LoVo (cell line): ENCODE data around the gene PXK.
A peak's percentile ranks its signal among the peaks of the same experiment; 100 is the strongest.
"Not testable (repeated sequence)": the region's sequence is repeated elsewhere in the genome, so short reads cannot be mapped to it uniquely, and the experiment has no call there.

Experiments used
- DNase-seq: peaks from one replicate; pipeline ENCODE4 v3.0.0-alpha.2; 2016; ENCODE audit warnings: low spot score

Gene PXK

GRCh38 chr3:58419780-58420507 is 87.3 kb downstream of the PXK start:
- DNase-seq, result no peak

GRCh38 chr3:58421004-58421403 is 88.3 kb downstream of the PXK start:
- no peak for DNase-seq

GRCh38 chr3:58422756-58423325 is 90.1 kb downstream of the PXK start:
- no peak for DNase-seq

- DNase-seq, result no peak
Measured at GRCh38 chr3:58424613-58425012, 91.9 kb downstream of the PXK start.

GRCh38 chr3:58425782-58426181 is 93.1 kb downstream of the PXK start:
- DNase-seq, result no peak

- no peak for DNase-seq
Measured at GRCh38 chr3:58427661-58428361, 95.1 kb downstream of the PXK start.

- no peak for DNase-seq
Measured at GRCh38 chr3:58429657-58430056, 97.0 kb downstream of the PXK start.

GRCh38 chr3:58432905-58433304 is 100.2 kb downstream of the PXK start:
- DNase-seq, result no peak

GRCh38 chr3:58433400-58434167 is 100.9 kb downstream of the PXK start, which contains the start of gene PDHB:
PDHB (minus strand) TSS chr3:58433832; CDS start chr3:58433809, 23 bp downstream.
- DNase-seq, result peak; percentile 88

- DNase-seq, result no peak
Measured at GRCh38 chr3:58434168-58434504, 101.4 kb downstream of the PXK start.

GRCh38 chr3:58434511-58434910 is 101.8 kb downstream of the PXK start:
- no peak for DNase-seq

- no peak for DNase-seq
Measured at GRCh38 chr3:58434990-58435389, 102.3 kb downstream of the PXK start.

- not testable (repeated sequence) for DNase-seq
Measured at GRCh38 chr3:58437276-58437675, 104.6 kb downstream of the PXK start.

GRCh38 chr3:58440996-58441355 is 108.3 kb downstream of the PXK start:
- DNase-seq, result not testable (repeated sequence)

- DNase-seq, result no peak
Measured at GRCh38 chr3:58441514-58442450, 109.1 kb downstream of the PXK start.

- no peak for DNase-seq
Measured at GRCh38 chr3:58452176-58452575, 119.5 kb downstream of the PXK start.

- DNase-seq, result no peak
Measured at GRCh38 chr3:58459160-58459559, 126.5 kb downstream of the PXK start.

GRCh38 chr3:58462829-58463180 is 130.1 kb downstream of the PXK start:
- no peak for DNase-seq

GRCh38 chr3:58463181-58463941 is 130.7 kb downstream of the PXK start:
- peak; percentile 83 for DNase-seq

- DNase-seq, result no peak
Measured at GRCh38 chr3:58463942-58464271, 131.2 kb downstream of the PXK start.

GRCh38 chr3:58464866-58465265 is 132.2 kb downstream of the PXK start:
- DNase-seq, result no peak
